Fibroblast of mammary gland (primary cell): Measurements from ENCODE around the gene HMX3.
"Not testable (repeated sequence)": the region's sequence is repeated elsewhere in the genome, so short reads cannot be mapped to it uniquely, and the experiment has no call there.

Experiments used
- DNase-seq: peaks from one replicate; pipeline ENCODE4 v3.0.0-alpha.2; 2010; ENCODE audit warnings: low read depth
- H3K4me3 ChIP-seq: 2 replicates; pipeline ENCODE4 v1.5.1; 2011; ENCODE audit warnings: low read depth, mild to moderate bottlenecking, low read length, moderate library complexity; ENCODE audit not compliant: control insufficient read depth
- TF ChIP-seq, protein P1 (sequence below): conservative IDR thresholded peaks from 2 replicates; pipeline ENCODE4 v1.5.1; 2011; ENCODE audit warnings: low read depth, low read length, inconsistent platforms; ENCODE audit not compliant: control insufficient read depth, insufficient read depth

The HMX3 gene

GRCh38 chr10:123175389-123176387, 39.9 kb downstream of the HMX3 start:
- H3K4me3 ChIP-seq: no peak overlapping the region
- DNase-seq: no peak
- TF ChIP-seq, protein P1, sequence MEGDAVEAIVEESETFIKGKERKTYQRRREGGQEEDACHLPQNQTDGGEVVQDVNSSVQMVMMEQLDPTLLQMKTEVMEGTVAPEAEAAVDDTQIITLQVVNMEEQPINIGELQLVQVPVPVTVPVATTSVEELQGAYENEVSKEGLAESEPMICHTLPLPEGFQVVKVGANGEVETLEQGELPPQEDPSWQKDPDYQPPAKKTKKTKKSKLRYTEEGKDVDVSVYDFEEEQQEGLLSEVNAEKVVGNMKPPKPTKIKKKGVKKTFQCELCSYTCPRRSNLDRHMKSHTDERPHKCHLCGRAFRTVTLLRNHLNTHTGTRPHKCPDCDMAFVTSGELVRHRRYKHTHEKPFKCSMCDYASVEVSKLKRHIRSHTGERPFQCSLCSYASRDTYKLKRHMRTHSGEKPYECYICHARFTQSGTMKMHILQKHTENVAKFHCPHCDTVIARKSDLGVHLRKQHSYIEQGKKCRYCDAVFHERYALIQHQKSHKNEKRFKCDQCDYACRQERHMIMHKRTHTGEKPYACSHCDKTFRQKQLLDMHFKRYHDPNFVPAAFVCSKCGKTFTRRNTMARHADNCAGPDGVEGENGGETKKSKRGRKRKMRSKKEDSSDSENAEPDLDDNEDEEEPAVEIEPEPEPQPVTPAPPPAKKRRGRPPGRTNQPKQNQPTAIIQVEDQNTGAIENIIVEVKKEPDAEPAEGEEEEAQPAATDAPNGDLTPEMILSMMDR: no peak

DNA sequence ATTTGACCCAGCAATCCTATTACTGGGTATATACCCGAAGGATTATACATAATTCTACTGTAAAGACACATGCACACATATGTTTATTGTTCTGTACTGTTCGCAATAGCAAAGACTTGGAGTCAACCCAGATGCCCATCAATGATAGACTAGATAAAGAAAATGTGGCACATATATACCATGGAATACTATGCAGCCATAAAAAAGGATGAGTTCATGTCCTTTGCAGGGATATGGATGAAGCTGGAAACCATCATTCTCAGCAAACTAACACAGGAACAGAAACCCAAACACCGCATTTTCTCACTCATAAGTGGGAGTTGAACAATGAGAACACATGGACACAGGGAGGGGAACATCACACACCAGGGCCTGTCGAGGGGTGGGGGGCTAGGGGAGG, 42.6 kb downstream of the HMX3 start:
- H3K4me3 ChIP-seq, DNase-seq: not testable (repeated sequence)

DNA sequence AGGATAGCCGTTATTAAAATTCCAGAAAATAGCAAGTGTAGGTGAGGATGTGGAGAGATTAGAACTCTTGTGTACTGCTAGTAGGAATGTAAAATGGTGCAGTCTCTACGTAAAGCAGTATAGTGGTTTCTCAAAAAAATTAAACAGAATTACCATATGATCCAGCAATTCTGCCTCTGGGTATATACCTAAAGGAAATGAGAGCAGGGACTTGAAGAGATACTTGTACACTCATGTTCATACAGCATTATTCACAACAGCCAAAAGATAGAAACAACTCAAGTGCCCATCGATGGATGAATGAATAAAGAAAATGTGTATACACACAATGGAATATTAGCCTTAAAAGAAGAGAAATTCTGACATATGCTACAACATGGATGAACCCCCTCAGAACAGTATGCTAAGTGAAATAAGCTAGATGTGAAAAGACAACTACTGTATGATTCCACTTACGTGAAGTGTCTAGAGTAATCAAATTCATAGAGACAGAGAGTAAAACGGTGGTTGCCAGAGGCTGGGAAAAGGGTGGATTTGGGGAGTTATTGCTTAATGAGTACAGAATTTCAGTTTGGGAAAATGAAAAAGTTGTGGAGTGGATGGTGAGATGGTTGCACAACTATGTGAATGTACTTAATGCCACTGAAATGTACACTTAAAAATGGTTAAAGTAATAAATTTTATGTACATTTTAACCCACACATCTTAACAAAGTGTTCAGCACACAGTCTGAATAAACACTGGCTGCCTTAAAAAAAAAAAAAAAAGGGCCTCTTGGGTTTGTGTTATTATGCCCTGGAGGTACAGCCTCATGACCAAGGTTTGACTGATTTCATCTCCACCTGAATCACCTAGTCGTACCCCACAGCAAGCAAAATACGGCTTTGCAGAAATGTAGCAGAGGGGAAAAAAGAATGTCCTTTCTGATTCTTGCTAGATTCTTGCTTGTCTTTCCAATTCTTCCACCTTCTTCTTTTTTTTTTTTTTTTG, 44.6 kb downstream of the HMX3 start:
- H3K4me3 ChIP-seq: no peak overlapping the region
- DNase-seq: no peak
- TF ChIP-seq, protein P1: no peak

DNA sequence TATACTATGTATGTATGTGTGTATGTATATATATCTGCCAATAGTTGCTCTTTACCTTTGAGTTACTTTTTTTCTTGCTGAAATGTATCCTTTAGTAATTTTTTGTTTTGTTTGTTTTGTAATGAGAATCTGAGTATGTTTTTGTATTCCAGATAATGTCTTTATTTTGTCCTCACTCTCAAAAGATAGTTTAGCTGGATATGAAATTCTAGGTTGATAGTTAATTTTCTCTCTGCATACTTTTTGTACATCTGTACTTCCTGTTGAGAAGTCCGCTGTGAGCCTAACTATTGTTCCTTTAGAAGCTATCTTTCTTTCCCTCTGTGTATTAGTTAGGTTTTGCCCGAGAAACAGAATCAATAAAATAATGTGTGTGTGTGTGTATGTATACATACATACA, 48.0 kb downstream of the HMX3 start:
- H3K4me3 ChIP-seq: no peak overlapping the region
- DNase-seq: no peak
- TF ChIP-seq, protein P1: no peak

DNA sequence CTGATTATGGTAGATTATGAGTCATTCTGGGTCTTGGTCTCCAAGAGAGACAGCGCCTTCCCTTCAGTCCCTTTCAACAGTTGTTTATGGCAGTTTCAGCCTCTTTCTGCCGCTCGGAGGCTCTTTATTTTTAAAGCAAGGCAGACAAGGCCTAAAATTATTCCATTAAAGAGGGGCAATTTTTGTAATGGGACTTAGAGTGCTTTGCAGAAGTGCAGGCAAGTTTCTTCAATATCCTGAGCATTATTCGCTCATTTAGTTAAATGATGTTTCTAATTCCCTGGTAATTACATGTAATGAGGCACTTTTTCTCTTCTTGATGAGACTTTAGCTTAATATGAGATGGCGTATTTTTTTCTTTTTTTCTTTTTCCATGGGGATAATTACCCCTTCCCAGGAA, 52.0 kb downstream of the HMX3 start:
- DNase-seq: no peak
- TF ChIP-seq, protein P1: no peak

More for the DNA sequence above, 52.0 kb downstream of the HMX3 start:
- H3K4me3 ChIP-seq: no peak overlapping the region
